GM19324 (cell line): ENCODE measurements around the gene SARDH.

ENCODE experiments used
- ATAC-seq: cut with Tn5 transposase; IDR thresholded peaks from one replicate; pipeline ENCODE4 v1.9.1; 2021; ENCODE audit warnings: mild to moderate bottlenecking, moderate library complexity; ENCODE audit not compliant: unreplicated experiment, low FRiP score

Gene SARDH

GRCh38 chr9:133734590-133735414 is 3.4 kb downstream of the SARDH start:
- no peak for ATAC-seq

- no peak for ATAC-seq
Measured at GRCh38 chr9:133733796-133734533, 4.2 kb downstream of the SARDH start.

- ATAC-seq, result no peak
Measured at GRCh38 chr9:133733421-133733795, 4.7 kb downstream of the SARDH start.

GRCh38 chr9:133732639-133733408 is 5.3 kb downstream of the SARDH start:
- ATAC-seq, result no peak

GRCh38 chr9:133731876-133732638 is 6.1 kb downstream of the SARDH start:
- ATAC-seq, result no peak

GRCh38 chr9:133730994-133731715 is 7.0 kb downstream of the SARDH start:
- no peak for ATAC-seq

GRCh38 chr9:133729617-133730281 is 8.4 kb downstream of the SARDH start:
- ATAC-seq, result no peak

GRCh38 chr9:133728856-133729616 is 9.1 kb downstream of the SARDH start:
- ATAC-seq, result no peak

- no peak for ATAC-seq
Measured at GRCh38 chr9:133727876-133728441, 10.2 kb downstream of the SARDH start.

GRCh38 chr9:133727277-133727875 is 10.8 kb downstream of the SARDH start:
- no peak for ATAC-seq

GRCh38 chr9:133726401-133727276 is 11.5 kb downstream of the SARDH start:
- ATAC-seq, result no peak

- no peak for ATAC-seq
Measured at GRCh38 chr9:133725886-133726285, 12.3 kb downstream of the SARDH start.

GRCh38 chr9:133718563-133719315 is 19.4 kb downstream of the SARDH start:
- ATAC-seq, result no peak

- ATAC-seq, result no peak
Measured at GRCh38 chr9:133717113-133718031, 20.8 kb downstream of the SARDH start.

GRCh38 chr9:133716564-133717112 is 21.5 kb downstream of the SARDH start:
- ATAC-seq, result no peak
